MCF 10A (cell line): ENCODE results near the gene RHOJ. TPM values are rescaled to one million over a fixed set of nuclear protein-coding genes. Genes with fewer than 3 reads are reported as not detected.

Source experiments
- BruUV-seq: library from RNA; stranded (reverse); fragments of 400-500 nt; replicated peaks from 2 replicates; lab custom pipeline; 2021; lab: Mats Ljungman, UMichigan
- CTCF ChIA-PET: fragments of 300-600 bp; sonication (Branson Sonifier 250); formaldehyde crosslinking; extraction: SDS; loops from one replicate; lab custom pipeline; 2021; ENCODE audit warnings: antibody characterized with exemption, inconsistent platforms; lab: Yijun Ruan, JAX
- POLR2A ChIA-PET: fragments of 300-600, 350-650 bp; sonication (Branson Sonifier 250); formaldehyde crosslinking; extraction: SDS; loops from one replicate; lab custom pipeline; 2020; ENCODE audit warnings: antibody characterized with exemption, inconsistent platforms; lab: Yijun Ruan, JAX
- DNase-seq: peaks from one replicate; pipeline ENCODE4 v3.0.0-alpha.2; 2018; ENCODE audit not compliant: unreplicated experiment
- H3K27ac Mint-ChIP-seq: one replicate; pipeline ENCODE4 v1.8.0; 2022; ENCODE audit warnings: mild to moderate bottlenecking, low read depth, mixed read lengths; ENCODE audit not compliant: unreplicated experiment
- H3K27me3 Mint-ChIP-seq: one replicate; pipeline ENCODE4 v1.8.0; 2022; ENCODE audit warnings: mixed read lengths; ENCODE audit not compliant: insufficient read depth, unreplicated experiment
- H3K36me3 Mint-ChIP-seq: one replicate; pipeline ENCODE4 v1.8.0; 2022; ENCODE audit warnings: mild to moderate bottlenecking, moderate library complexity, mixed read lengths; ENCODE audit not compliant: insufficient read depth, unreplicated experiment
- H3K4me1 Mint-ChIP-seq: one replicate; pipeline ENCODE4 v1.8.0; 2022; ENCODE audit warnings: mixed read lengths; ENCODE audit not compliant: insufficient read depth, unreplicated experiment
- H3K4me3 Mint-ChIP-seq: one replicate; pipeline ENCODE4 v1.8.0; 2022; ENCODE audit warnings: mild to moderate bottlenecking, moderate library complexity, mixed read lengths; ENCODE audit not compliant: unreplicated experiment
- H3K9me3 Mint-ChIP-seq: one replicate; pipeline ENCODE4 v1.8.0; 2022; ENCODE audit warnings: mixed read lengths; ENCODE audit not compliant: unreplicated experiment
- CTCF ChIP-seq: fragments of 200-600 bp; IDR thresholded peaks from one replicate; pipeline ENCODE4 v1.8.0; 2022; ENCODE audit warnings: antibody characterized with exemption, mild to moderate bottlenecking; ENCODE audit not compliant: unreplicated experiment
- intact Hi-C: fragments of 100-400 bp; cut with micrococcal nuclease; formaldehyde crosslinking; loops from 2 replicates; pipeline ENCODE4 v1.14.1; 2022
- total RNA-seq: library from RNA; stranded (reverse); gene quantifications from 2 replicates; pipeline ENCODE4 v1.2.3, GENCODE V29; 2022

RHOJ gene
- total RNA-seq, 1 experiment from 2014 or later, result not detected

- Mint-ChIP-seq H3K36me3 (no peaks in the 10 kb centered on the region), H3K4me1 (peaks cover 18% of the 10 kb centered on the region), H3K9me3 (peaks cover 14% of the 10 kb centered on the region), H3K4me3 (no peak overlapping the region), H3K27me3 (no peaks in the 10 kb centered on the region), H3K27ac (no peak overlapping the region)
- intact Hi-C loops, result no loop called here
- DNase-seq, result no peak
- no peak for TF ChIP-seq CTCF
- no TSS peak for BruUV-seq
- CTCF ChIA-PET, result interaction anchor here (0.6 kb wide), 1 partner anchor 463 kb away, joined by 3 read pairs; no protein-coding TSS in a partner anchor
- POLR2A ChIA-PET, result interaction anchor here (1.2 kb wide), 1 partner anchor 1029 kb away, joined by 3 read pairs; no protein-coding TSS in a partner anchor
These were observed 21.3 kb upstream of the RHOJ start for GRCh38 chr14:63182968-63183367.

- TF ChIP-seq CTCF, result no peak
- Mint-ChIP-seq H3K4me1 (no peaks in the 10 kb centered on the region), H3K27me3 (no peaks in the 10 kb centered on the region), H3K4me3 (no peak overlapping the region), H3K9me3 (peaks cover 14% of the 10 kb centered on the region), H3K36me3 (no peaks in the 10 kb centered on the region), H3K27ac (no peak overlapping the region)
- intact Hi-C loops, result no loop called here
- no peak for DNase-seq
- CTCF ChIA-PET, result interaction anchor here (0.5 to 0.6 kb wide), 2 partner anchors 13 to 1280 kb away, joined by 3 read pairs; no protein-coding TSS in a partner anchor
- POLR2A ChIA-PET, result interaction anchor here (0.6 kb wide), 1 partner anchor 81 kb away, joined by 3 read pairs; no protein-coding TSS in a partner anchor
- no TSS peak for BruUV-seq
These were observed 17.8 kb upstream of the RHOJ start for GRCh38 chr14:63186453-63186852.

DNA sequence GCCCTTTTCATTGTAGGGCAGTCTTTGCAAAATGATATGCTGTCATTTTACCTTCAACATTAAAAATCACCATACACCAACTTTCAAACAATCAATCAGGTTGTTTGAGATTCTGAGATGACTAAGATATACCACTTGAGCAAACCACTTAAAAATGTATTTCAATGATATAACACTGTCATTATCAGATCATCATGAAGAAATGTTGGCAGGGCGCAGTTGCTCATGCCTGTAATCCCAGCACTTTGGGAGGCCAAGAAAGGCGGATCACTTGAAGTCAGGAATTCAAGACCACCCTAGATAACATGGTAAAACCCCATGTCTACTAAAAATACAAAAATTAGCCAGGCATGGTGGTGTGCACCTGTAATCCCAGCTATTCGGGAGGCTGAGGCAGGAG, 13.0 kb upstream of the RHOJ start:
- ChIA-PET POLR2A (no interaction called here), CTCF (interaction anchor here (0.6 kb wide), 1 partner anchor 24 kb away, joined by 6 read pairs; no protein-coding TSS in a partner anchor)
- TF ChIP-seq CTCF, result no peak
- BruUV-seq, result no TSS peak
- H3K27me3 Mint-ChIP-seq, result no peaks in the 10 kb centered on the region
- H3K27ac Mint-ChIP-seq, result no peak overlapping the region
- intact Hi-C loops, result no loop called here
- peaks cover 7% of the 10 kb centered on the region for H3K9me3 Mint-ChIP-seq
- no peak for DNase-seq
- H3K4me1 Mint-ChIP-seq, result no peaks in the 10 kb centered on the region
- H3K4me3 Mint-ChIP-seq, result no peak overlapping the region
- no peaks in the 10 kb centered on the region for H3K36me3 Mint-ChIP-seq

DNA sequence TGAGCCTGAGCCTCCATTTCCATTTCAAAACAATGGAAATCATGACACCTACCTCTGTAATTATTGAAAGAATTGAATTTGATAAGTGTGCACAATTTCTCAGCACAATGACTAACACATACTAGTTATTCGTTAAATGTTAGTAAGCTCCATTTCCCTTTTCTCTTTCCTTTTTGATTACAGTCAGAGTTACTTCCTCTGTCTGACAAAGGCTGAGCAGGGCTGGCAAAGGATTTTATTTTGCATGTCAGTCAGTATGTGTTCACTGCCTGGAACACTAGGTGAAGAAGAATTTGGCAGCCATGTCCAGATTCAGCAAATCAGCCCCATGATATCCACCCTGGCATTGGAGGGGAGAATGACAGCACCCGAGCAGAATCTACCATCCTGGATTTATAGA, 12.2 kb upstream of the RHOJ start:
- Mint-ChIP-seq H3K4me3 (no peak overlapping the region), H3K27ac (no peak overlapping the region), H3K27me3 (no peaks in the 10 kb centered on the region), H3K9me3 (peaks cover 7% of the 10 kb centered on the region), H3K36me3 (no peaks in the 10 kb centered on the region), H3K4me1 (no peaks in the 10 kb centered on the region)
- intact Hi-C loops, result no loop called here
- TF ChIP-seq CTCF, result no peak
- DNase-seq, result no peak
- POLR2A ChIA-PET, result interaction anchor here (0.6 to 1.9 kb wide), 2 partner anchors 13 to 301 kb away, joined by 3 to 9 read pairs; no protein-coding TSS in a partner anchor
- CTCF ChIA-PET, result interaction anchor here (0.6 to 1.1 kb wide), 5 partner anchors 10 to 85 kb away, joined by 3 to 6 read pairs (median 3); no protein-coding TSS in a partner anchor
- BruUV-seq, result no TSS peak
